SIG-M5 treated with dmso at 0.1 percent for 504 hours (cell line): ENCODE measurements around the gene TSHR.

ENCODE experiments used
- DNase-seq: peaks from one replicate; lab custom pipeline; 2025; ENCODE audit not compliant: unreplicated experiment; lab: John Stamatoyannopoulos, UW

The TSHR gene

DNA sequence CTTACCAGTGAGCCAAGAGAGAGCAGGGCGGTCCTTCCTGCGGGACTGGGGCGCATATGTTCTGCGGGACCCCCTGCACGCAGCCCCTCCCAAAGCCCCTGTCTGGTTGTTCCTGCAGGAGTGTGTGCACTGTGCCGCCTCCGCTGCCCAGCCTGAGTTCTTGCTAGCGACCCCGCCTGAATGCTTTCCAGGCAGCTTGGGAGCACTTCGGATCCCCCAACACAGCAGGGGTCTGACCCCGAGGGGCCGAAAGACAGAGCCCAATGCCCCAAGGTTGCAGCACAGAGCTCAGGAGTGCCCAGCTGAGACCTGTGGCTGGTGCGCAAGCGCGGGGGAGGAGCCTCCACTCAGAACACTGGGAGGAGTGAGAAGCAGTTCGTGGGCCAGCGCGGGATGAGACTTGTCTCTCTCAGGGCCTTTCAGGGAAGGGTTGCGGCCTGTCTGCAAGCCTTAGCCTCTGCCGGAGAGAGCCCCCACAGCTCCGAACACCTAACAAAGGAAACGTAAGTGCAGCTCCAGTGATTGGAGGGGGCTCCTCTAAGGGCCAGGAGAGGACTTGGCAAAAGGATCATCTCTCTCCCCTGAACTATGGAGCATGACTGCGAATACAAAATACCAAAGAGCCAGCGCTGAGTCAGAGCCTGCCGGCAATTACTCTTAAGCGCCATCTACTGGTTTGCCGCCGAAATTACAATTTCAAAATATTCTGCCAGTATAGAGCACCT, 214.8 kb downstream of the TSHR start:
- peak; percentile 91 for DNase-seq

- no peak for DNase-seq
Observed at GRCh38 chr14:81170829-81171195, 215.4 kb downstream of the TSHR start.

DNA sequence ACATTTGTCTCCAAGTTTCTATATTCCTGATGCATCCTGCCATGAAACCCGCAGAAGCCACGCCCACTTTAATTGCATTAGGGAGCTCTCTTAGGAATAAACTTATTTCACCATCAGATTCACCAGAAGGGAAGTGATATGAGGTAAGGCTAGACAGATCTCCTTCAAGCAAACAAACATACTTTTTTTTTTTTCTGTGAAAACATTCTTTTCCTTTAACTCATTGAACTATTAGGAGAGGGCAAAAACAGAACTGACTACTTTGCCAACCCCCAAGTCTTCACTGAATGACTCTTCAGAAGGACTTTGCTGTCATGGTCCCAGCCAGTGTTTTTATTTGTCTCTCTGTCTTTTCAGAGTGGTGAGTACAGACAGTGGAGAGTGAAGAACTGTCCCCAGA, 216.9 kb downstream of the TSHR start:
- no peak for DNase-seq

DNA sequence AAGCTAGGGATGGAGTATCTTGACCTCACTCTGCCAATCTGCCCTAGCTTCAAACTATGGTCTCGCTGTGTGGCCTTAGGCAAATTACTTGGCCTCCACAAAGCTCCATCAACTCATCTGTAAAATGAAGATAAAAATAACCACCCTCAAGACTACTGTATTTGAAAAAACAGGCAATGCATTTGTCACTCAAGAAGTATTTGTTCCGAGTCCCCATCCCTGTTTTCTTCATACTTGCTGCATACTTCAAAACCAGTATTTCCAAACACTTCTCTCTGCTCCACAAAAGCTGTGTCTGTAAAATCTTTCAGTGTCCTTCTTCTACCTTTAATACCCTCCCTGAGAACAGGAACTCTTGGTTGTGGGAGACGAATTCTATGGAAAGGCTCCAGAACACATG, 217.5 kb downstream of the TSHR start:
- no peak for DNase-seq

DNA sequence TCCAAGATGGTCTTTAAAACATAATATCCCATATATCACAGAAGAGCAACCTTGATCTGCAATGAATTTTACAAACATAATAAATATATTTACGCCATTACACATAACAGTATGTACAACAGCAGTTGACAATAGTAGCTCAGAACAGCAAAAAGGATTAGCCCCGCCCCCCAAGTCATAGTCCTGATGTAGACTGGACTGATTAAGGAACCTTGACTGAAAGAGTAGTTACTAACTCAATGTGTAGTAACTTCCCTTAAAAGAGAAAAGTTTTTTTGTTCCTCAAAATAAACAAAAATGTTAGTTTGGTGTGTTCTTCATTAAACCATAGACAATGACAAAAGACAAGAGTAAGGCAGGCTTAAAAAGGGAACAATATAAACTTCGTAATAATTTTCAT, 220.8 kb downstream of the TSHR start:
- DNase-seq, result peak; percentile 42

GRCh38 chr14:81177225-81177624, 221.8 kb downstream of the TSHR start:
- DNase-seq, result no peak

GRCh38 chr14:81178063-81178462, 222.6 kb downstream of the TSHR start:
- no peak for DNase-seq

DNA sequence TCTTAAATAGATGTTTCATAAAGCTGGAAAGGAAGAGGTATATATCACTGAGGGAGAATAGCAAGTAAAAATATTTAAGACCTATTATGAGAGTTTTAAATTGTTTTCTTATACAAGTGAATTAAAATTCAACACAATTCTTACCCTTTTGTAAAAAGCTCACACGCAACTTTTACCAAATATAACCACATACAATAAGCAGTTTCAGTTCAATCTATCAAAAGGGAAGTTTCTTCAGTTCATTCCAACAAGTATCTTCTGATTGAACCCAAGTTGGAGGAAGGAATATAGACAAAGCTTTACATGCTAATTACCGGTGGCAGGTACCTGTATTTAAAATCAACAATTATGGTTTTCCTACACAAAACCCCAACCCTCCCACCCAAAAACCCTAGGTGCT, 224.2 kb downstream of the TSHR start:
- no peak for DNase-seq

- DNase-seq, result no peak
Observed at GRCh38 chr14:81187832-81188522, 232.6 kb downstream of the TSHR start.

DNA sequence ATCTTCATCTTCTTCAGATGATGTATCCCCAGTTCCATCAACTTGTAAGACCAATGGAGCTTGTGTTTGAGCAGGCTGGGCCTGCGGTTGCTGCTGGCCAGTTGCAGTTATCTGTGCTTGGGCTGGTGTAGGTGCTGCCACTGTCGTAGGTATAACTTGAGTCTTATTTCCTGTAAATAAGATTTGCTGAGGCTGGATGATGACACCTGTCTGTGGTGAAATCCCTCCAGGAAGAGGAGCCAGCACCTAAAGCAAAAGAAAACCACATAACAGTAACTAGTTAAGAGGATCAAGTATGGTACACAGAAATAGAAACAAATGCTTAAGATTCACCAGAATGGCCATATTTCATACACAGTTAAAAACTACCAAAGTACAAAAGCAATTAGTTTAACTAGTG, 237.2 kb downstream of the TSHR start:
- DNase-seq, result no peak

DNA sequence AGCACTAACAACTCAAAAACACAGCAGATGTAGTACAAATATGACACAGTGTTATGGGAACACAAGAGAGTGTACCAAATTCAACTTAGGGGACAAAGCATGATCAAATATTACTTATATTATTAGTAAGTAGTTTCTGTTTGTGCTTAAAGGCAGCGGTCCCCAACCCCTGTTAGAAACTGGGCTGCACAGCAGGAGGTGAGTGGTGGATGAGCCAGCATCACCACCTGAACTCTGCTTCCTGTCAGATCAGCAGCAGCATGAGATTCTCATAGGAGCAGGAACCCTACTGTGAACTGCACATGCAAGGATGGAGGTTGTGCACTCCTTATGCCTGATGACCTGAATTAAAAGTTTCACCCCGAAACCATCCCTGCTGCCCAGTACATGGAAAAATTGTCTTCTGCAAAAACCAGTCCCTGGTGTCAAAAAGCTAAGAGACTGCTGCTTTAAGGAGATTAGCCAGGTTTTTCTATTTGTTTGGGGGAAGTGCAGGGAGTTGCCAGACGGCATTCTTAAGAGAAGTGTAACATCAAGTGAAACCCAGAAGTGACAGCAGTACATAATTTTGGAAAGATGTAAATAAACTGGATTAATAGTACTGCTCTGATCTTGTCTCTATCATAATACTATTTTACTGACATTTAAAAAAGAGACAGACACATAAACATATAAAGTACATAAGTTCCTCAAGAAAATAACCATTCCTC, 238.7 kb downstream of the TSHR start:
- no peak for DNase-seq
